Esophagus (tissue), 2 donors: Measurements from ENCODE around the gene BHLHE40. TPM values are rescaled to one million over a fixed set of nuclear protein-coding genes. Genes with fewer than 3 reads are reported as not detected.

Experiments
- H3K27ac ChIP-seq, 2 donors: one replicate each; pipeline ENCODE4 v1.5.1; 2013; ENCODE audit warnings: low read depth in 2 of 2, mild to moderate bottlenecking in 2 of 2, inconsistent platforms in 1 of 2, low read length in 1 of 2, moderate library complexity in 1 of 2
- H3K27me3 ChIP-seq, 2 donors: one replicate each; pipeline ENCODE4 v1.6.1; 2013; ENCODE audit warnings: low read length in 2 of 2, control low read depth in 1 of 2, mild to moderate bottlenecking in 1 of 2; ENCODE audit not compliant: insufficient read depth in 2 of 2, control insufficient read depth in 1 of 2
- H3K36me3 ChIP-seq, 2 donors: one replicate each; pipeline ENCODE4 v1.6.1; 2013; ENCODE audit warnings: low read length in 1 of 2; ENCODE audit not compliant: control insufficient read depth in 2 of 2, insufficient read depth in 2 of 2
- H3K4me1 ChIP-seq, 2 donors: one replicate each; pipeline ENCODE4 v1.6.1; 2013; ENCODE audit warnings: low read length in 1 of 2; ENCODE audit not compliant: control insufficient read depth in 2 of 2, insufficient read depth in 2 of 2
- H3K4me3 ChIP-seq, 2 donors: one replicate each; pipeline ENCODE4 v1.5.1; 2013; ENCODE audit warnings: low read length in 2 of 2, mild to moderate bottlenecking in 2 of 2, low read depth in 1 of 2, moderate library complexity in 1 of 2
- H3K9me3 ChIP-seq, 2 donors: one replicate each; pipeline ENCODE4 v1.6.1; 2013; ENCODE audit warnings: mild to moderate bottlenecking in 2 of 2, low read depth in 1 of 2, low read length in 1 of 2, moderate library complexity in 1 of 2; ENCODE audit not compliant: control insufficient read depth in 2 of 2, insufficient read depth in 1 of 2
- WGBS, 2 donors: extraction: QIAGEN DNeasy Blood & Tissue Kit; methylation state at CpG; one replicate each; pipeline ENCODE4 v1.1.7; 2013; 5-methylcytosine and 5-hydroxymethylcytosine counted together
- polyA plus RNA-seq, 2 donors: library from polyadenylated mRNA; stranded (reverse); fragments of 200-250 nt; gene quantifications; one replicate each; pipeline ENCODE4 v1.2.3, GENCODE V29; 2013
- donor health status: healthy with polysubstance abuse.
- donor health status: Bipolar disorder and iron deficiency.

BHLHE40 gene
- polyA plus RNA-seq, 2 donors = 84.0 to 185 TPM

DNA sequence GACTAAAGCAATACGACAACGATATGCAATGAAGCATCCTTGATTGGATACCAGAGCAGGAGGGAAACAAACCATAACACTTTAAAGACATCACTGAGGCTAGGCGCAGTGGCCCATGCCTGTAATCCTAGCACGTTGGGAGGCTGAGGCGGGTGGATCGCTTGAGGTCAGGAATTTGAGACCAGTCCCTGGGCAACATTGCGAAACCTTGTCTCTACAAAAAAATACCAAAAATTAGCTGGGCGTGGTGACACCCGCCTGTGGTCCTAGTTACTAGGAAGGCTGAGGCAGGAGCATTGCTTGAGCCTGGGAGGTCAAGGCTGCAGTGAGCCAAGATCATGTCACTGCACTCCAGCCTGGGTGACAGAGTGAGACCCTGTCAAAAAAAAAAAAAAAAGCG, 33.9 kb upstream of the BHLHE40 start:
- H3K9me3 ChIP-seq = no peaks in the 10 kb centered on the region
- 95 to 98% methylated on average over 10 of the region's 10 CpGs for WGBS, 2 donors
- no peaks in the 10 kb centered on the region for H3K36me3 ChIP-seq
- no peak overlapping the region for H3K27ac ChIP-seq
- H3K4me1 ChIP-seq = peaks cover 0 to 2% of the 10 kb centered on the region in 2 donors
- no peaks in the 10 kb centered on the region for H3K27me3 ChIP-seq
- no peak overlapping the region for H3K4me3 ChIP-seq

DNA sequence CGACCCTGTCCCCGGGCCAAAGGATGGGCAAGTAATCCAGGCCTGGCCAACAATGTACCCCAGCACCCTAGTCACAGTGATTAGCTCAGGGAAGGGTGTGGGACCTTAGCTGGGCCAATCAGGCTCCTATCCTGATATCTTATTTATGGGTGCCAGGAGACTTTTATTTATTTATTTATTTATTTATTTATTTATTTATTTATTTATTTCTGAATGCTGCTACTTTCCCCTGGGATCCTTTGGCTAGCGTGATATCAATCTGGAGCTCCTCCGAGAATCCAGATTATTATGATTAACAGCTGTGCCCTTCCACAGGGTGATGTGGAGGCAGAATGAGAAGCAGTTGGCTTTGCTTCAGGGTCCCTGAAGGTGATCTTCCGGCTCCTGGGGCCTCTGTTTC, 32.2 kb upstream of the BHLHE40 start:
- Histone ChIP-seq H3K36me3 (no peaks in the 10 kb centered on the region), H3K27me3 (no peaks in the 10 kb centered on the region)
- WGBS, 2 donors = 92 to 93% methylated on average over 5 of the region's 5 CpGs

DNA sequence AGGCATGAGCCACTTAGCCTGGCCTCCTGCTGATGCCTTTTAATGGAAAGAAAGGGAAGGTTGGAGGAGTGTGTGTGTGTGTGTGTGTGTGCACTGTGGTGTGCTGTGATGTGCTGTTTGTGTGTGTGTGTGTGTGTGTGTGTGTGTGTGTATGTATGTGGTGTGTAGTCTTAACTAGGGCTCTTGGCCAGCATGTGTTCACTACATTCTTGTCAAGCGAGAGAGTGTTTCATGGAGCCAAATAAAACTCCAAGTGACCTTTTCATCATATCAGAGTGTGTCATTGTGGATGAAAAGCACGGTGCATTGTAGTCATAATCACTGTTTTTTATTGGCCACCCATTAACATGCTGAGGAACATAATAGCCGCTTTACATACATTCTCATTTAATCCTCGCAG, 30.8 kb upstream of the BHLHE40 start:
- 79 to 82% methylated on average over 4 of the region's 4 CpGs for WGBS, 2 donors
- H3K27me3 ChIP-seq = no peaks in the 10 kb centered on the region
- no peak overlapping the region for H3K4me3 ChIP-seq
- no peaks in the 10 kb centered on the region for H3K36me3 ChIP-seq
- no peak overlapping the region for H3K27ac ChIP-seq
- H3K9me3 ChIP-seq = no peaks in the 10 kb centered on the region
- peaks cover 0 to 2% of the 10 kb centered on the region in 2 donors for H3K4me1 ChIP-seq

More for the DNA sequence above, 32.2 kb upstream of the BHLHE40 start:
- H3K4me3 ChIP-seq = no peak overlapping the region
- peaks cover 0 to 2% of the 10 kb centered on the region in 2 donors for H3K4me1 ChIP-seq
- H3K27ac ChIP-seq = no peak overlapping the region
- H3K9me3 ChIP-seq = no peaks in the 10 kb centered on the region

DNA sequence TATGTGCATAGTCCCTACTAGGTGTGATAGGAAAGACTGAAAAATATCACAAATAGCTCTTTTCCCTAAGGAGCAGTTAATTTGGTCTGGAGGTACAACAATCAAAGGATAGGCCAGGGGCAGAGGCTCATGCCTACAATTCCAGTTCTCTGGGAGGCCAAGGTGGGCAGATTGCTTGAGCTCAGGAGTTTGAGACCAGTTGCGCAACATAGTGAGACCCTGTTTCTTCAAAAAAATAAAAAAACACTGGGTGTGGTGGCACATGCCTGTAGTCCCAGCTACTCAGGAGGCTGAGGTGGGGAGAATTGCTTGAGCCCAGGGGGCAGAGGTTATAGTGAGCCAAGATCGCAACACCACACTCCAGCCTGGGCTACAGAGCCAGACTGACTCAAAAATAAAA, 30.2 kb upstream of the BHLHE40 start:
- 87 to 96% methylated on average over 2 of the region's 2 CpGs for WGBS, 2 donors
- H3K27ac ChIP-seq = no peak overlapping the region
- H3K4me1 ChIP-seq = peaks cover 0 to 2% of the 10 kb centered on the region in 2 donors
- H3K9me3 ChIP-seq = no peaks in the 10 kb centered on the region
- no peak overlapping the region for H3K4me3 ChIP-seq
- H3K27me3 ChIP-seq = no peaks in the 10 kb centered on the region
- H3K36me3 ChIP-seq = no peaks in the 10 kb centered on the region

DNA sequence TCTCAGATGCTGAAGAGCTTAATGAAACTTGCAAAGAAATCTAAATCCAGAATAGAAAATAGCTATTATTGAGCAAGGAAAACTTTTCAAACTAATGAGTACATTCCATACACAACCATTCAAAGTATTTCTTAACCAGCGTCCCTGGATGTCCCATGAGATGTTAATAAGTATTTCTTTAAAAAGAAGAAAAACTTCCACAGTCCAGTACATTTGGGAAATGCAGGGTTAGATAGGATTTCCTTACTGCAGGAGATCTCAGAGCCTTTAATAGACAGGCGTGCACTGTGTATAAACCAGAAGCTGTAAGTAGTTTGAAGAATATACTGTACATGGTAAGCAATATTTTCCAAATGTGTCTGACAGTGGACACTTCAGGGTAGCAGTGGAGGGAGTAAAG, 29.6 kb upstream of the BHLHE40 start:
- Histone ChIP-seq H3K4me3 (no peak overlapping the region), H3K27ac (no peak overlapping the region), H3K4me1 (peaks cover 0 to 2% of the 10 kb centered on the region in 2 donors), H3K36me3 (no peaks in the 10 kb centered on the region), H3K9me3 (no peaks in the 10 kb centered on the region), H3K27me3 (no peaks in the 10 kb centered on the region)
- 69 to 78% methylated on average over 2 of the region's 2 CpGs for WGBS, 2 donors

DNA sequence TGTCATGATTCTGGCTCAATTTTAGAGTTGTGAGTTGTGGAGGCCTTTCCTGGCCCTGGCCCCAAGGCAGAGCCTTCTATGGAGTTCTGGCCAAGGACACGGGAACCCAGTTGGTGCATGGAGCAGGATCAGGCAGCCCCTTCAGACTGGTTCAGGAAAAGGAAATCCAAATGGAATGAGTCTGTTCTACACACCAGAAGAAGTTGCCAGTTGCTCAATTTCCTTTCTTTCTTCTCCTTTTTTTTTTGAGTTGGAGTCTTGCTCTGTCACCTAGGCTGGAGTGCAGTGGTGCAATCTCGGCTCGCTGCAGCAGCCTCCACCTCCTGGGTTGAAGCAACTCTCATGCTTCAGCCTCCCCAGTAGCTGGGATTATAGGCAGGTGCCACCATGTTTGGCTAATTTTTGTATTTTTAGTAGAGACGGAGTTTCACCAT, 28.9 kb upstream of the BHLHE40 start:
- Histone ChIP-seq H3K4me1 (peaks cover 0 to 2% of the 10 kb centered on the region in 2 donors), H3K36me3 (no peaks in the 10 kb centered on the region), H3K27ac (no peak overlapping the region), H3K4me3 (no peak overlapping the region), H3K9me3 (no peaks in the 10 kb centered on the region), H3K27me3 (no peaks in the 10 kb centered on the region)
- WGBS, 2 donors = 85 to 92% methylated on average over 4 of the region's 4 CpGs

DNA sequence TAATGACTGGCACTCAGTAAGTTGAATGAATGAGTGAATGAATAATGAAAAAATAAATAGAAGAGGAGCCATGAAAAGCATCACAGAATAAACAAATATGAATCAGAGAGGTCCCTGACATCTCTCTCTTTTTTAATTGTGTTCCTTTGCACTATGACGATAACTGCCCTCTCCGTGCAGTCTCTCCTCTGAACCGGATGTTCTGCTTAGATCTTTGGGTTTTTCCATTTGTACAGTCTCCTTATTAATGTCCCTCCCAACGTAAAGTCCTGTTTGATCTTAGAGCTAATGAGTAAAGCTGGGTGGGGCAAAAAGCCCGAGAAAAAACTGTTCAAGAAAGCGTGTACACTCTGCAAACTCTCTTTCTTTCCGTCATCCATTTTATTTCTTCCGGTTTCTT, 28.3 kb upstream of the BHLHE40 start:
- peaks cover 0 to 2% of the 10 kb centered on the region in 2 donors for H3K4me1 ChIP-seq
- 71 to 79% methylated on average over 8 of the region's 8 CpGs for WGBS, 2 donors
- no peak overlapping the region for H3K4me3 ChIP-seq
- no peaks in the 10 kb centered on the region for H3K27me3 ChIP-seq
- no peaks in the 10 kb centered on the region for H3K9me3 ChIP-seq
- H3K36me3 ChIP-seq = no peaks in the 10 kb centered on the region
- no peak overlapping the region for H3K27ac ChIP-seq

DNA sequence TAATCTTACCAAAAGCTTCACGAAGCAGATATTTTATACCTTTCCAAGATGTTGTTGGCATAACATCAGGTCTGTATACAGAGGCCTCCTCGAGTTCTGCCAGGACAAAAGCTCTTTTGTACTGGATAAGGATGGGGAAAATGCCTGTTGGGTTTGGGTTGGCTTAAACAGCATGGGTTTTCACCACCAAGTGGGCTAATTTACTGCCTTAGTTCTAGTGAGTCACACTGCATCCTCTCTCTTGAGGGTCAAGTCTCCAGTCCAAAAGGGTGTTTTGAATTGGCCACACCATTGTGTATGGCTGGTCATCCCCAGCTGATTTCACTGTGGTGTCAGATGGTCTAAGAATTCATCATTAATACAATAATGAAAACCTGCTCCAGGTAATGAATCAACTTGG, 26.1 kb upstream of the BHLHE40 start:
- no peak overlapping the region for H3K27ac ChIP-seq
- WGBS, 2 donors = 63% methylated on average over 2 of the region's 2 CpGs
- no peaks in the 10 kb centered on the region for H3K27me3 ChIP-seq
- H3K36me3 ChIP-seq = no peaks in the 10 kb centered on the region
- H3K4me1 ChIP-seq = no peaks in the 10 kb centered on the region
- no peaks in the 10 kb centered on the region for H3K9me3 ChIP-seq
- no peak overlapping the region for H3K4me3 ChIP-seq

DNA sequence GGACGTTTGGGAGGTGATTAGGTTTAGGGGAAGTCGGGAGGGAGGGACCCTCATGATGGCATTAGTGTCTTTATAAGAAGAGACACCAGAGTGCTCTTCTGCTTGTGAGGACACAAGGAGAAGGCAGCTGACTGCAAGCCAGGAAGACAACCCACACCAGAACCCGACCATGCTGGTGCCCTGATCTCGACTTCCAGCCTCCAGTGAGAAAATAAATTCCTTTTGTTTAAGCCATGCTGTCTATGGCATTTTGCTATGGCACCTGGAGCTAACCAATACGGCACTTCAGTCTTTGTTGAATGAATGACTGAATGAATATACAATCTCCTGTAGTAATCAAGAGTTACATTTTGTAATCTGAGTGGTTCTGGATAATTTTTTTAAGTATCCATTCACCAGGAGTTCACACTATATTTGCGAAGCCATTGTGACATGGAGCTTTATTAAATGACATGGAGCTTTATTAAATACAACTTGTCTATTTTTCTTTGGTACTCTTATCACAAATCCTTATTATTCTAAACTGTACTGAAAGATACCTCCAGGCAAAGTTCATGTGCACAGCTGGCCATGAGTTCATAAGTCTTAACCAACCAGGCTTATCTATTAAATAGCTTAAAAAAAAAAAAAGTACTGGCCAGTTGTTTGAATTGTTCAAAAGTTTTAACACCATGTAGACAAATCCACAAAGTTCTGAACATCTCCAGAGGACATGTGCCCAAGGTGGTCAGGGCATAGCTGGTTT, 24.8 kb upstream of the BHLHE40 start:
- no peaks in the 10 kb centered on the region for H3K36me3 ChIP-seq
- no peak overlapping the region for H3K27ac ChIP-seq
- no peaks in the 10 kb centered on the region for H3K27me3 ChIP-seq
- H3K4me3 ChIP-seq = no peak overlapping the region
- WGBS, 2 donors = 83 to 94% methylated on average over 6 of the region's 6 CpGs
- H3K9me3 ChIP-seq = no peaks in the 10 kb centered on the region
- H3K4me1 ChIP-seq = no peaks in the 10 kb centered on the region

DNA sequence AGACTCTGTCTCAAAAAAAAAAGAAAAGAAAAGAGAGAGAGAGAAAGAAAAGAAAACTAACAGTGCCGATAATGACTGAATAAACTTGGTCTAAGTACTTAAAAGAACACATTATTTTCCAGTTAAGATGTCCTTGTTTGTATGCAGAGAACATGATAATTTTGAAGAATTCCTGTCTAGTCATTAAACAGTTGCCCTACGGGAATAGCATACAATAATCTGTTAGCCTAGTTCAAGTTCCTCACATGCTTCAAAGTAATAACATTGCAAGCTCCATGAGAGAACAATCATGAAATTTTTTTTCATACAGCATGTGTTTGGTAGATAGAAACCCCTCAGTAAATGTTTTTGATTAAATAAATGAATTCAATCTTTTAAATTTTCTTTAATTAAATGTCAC, 23.1 kb upstream of the BHLHE40 start:
- WGBS, 2 donors = 81 to 89% methylated on average over 2 of the region's 2 CpGs

More for the DNA sequence above, 23.1 kb upstream of the BHLHE40 start:
- Histone ChIP-seq H3K4me3 (no peak overlapping the region), H3K27ac (no peak overlapping the region), H3K9me3 (no peaks in the 10 kb centered on the region), H3K27me3 (no peaks in the 10 kb centered on the region), H3K36me3 (no peaks in the 10 kb centered on the region), H3K4me1 (no peaks in the 10 kb centered on the region)
